ENCODE measurements around the gene GDPD2.

GDPD2 gene

GRCh38 chrX:70468709-70469108 is 45.6 kb downstream of the GDPD2 start:
- in situ Hi-C loops (cut with HindIII; ENCODE audit: low sequenced_read_pairs): no loop called here

GRCh38 chrX:70470850-70471289 is 47.8 kb downstream of the GDPD2 start:
- in situ Hi-C loops (cut with HindIII; ENCODE audit: low sequenced_read_pairs): no loop called here

- in situ Hi-C loops (cut with HindIII; ENCODE audit: low sequenced_read_pairs): no loop called here
Measured at GRCh38 chrX:70476166-70476933, 53.2 kb downstream of the GDPD2 start.

GRCh38 chrX:70476934-70477733 is 54.0 kb downstream of the GDPD2 start:
- in situ Hi-C loops (cut with HindIII; ENCODE audit: low sequenced_read_pairs): no loop called here

- in situ Hi-C loops (cut with HindIII; ENCODE audit: low sequenced_read_pairs): no loop called here
Measured at GRCh38 chrX:70477734-70478075, 54.6 kb downstream of the GDPD2 start.

- in situ Hi-C loops (cut with HindIII; ENCODE audit: low sequenced_read_pairs): no loop called here
Measured at GRCh38 chrX:70478526-70479245, 55.6 kb downstream of the GDPD2 start.

- in situ Hi-C loops (cut with HindIII; ENCODE audit: low sequenced_read_pairs): no loop called here
Measured at GRCh38 chrX:70479247-70479921, 56.3 kb downstream of the GDPD2 start.

- in situ Hi-C loops (cut with HindIII; ENCODE audit: low sequenced_read_pairs): no loop called here
Measured at GRCh38 chrX:70479922-70480659, 57.0 kb downstream of the GDPD2 start.

- in situ Hi-C loops (cut with HindIII; ENCODE audit: low sequenced_read_pairs): no loop called here
Measured at GRCh38 chrX:70480660-70481018, 57.5 kb downstream of the GDPD2 start.

GRCh38 chrX:70481471-70482270 is 58.6 kb downstream of the GDPD2 start:
- in situ Hi-C loops (cut with HindIII; ENCODE audit: low sequenced_read_pairs): no loop called here

- in situ Hi-C loops (cut with HindIII; ENCODE audit: low sequenced_read_pairs): no loop called here
Measured at GRCh38 chrX:70482300-70482699, 59.2 kb downstream of the GDPD2 start.
